MM.1S (cell line): ENCODE data around the gene PIGS.

Source experiments
- DNase-seq: peaks from one replicate; pipeline ENCODE4 v3.0.0-alpha.2; 2015
- H2AFZ ChIP-seq: fragments of 300-600 bp; sonication (generic); 2 replicates; pipeline ENCODE4 v1.6.0; 2016; ENCODE audit warnings: antibody characterized with exemption, low read length
- H3F3A ChIP-seq: fragments of 300-600 bp; sonication (generic); 2 replicates; pipeline ENCODE4 v1.6.1; 2016; ENCODE audit warnings: mild to moderate bottlenecking, antibody characterized with exemption, low read length, moderate library complexity, mixed read lengths; ENCODE audit not compliant: insufficient read depth
- H3K27ac ChIP-seq: fragments of 300-600 bp; sonication (generic); 2 replicates; pipeline ENCODE4 v1.5.1; 2016; ENCODE audit warnings: mild to moderate bottlenecking, low read length
- H3K27me3 ChIP-seq: fragments of 300-600 bp; sonication (generic); replicated peaks from 2 replicates; pipeline ENCODE4 v1.6.0; 2016; ENCODE audit warnings: low read length; ENCODE audit not compliant: insufficient read depth
- H3K36me3 ChIP-seq: fragments of 300-600 bp; sonication (generic); replicated peaks from 2 replicates; pipeline ENCODE4 v1.6.1; 2016; ENCODE audit warnings: mild to moderate bottlenecking, low read length, mixed read lengths; ENCODE audit not compliant: insufficient read depth
- H3K4me1 ChIP-seq: fragments of 300-600 bp; sonication (generic); 2 replicates; pipeline ENCODE4 v1.6.1; 2016; ENCODE audit warnings: low read length, mixed read lengths
- H3K4me2 ChIP-seq: fragments of 300-600 bp; sonication (generic); 2 replicates; pipeline ENCODE4 v1.6.0; 2016; ENCODE audit warnings: low read depth, low read length
- H3K4me3 ChIP-seq: fragments of 300-600 bp; sonication (generic); 2 replicates; pipeline ENCODE4 v1.5.1; 2016; ENCODE audit warnings: low read length, mixed read lengths
- H3K79me2 ChIP-seq: fragments of 300-600 bp; sonication (generic); 2 replicates; pipeline ENCODE4 v1.6.1; 2016; ENCODE audit warnings: mixed run types, low read length, mixed read lengths
- H3K9ac ChIP-seq: fragments of 300-600 bp; sonication (generic); 2 replicates; pipeline ENCODE4 v1.6.1; 2016; ENCODE audit warnings: low read length, mixed read lengths
- H3K9me2 ChIP-seq: fragments of 300-600 bp; sonication (generic); replicated peaks from 2 replicates; pipeline ENCODE4 v1.6.1; 2016; ENCODE audit warnings: mild to moderate bottlenecking, low read length, mixed read lengths; ENCODE audit not compliant: insufficient read depth
- H3K9me3 ChIP-seq: fragments of 300-600 bp; sonication (generic); replicated peaks from 2 replicates; pipeline ENCODE4 v1.6.1; 2016; ENCODE audit warnings: mild to moderate bottlenecking, low read length, mixed read lengths; ENCODE audit not compliant: insufficient read depth
- H4K20me1 ChIP-seq: fragments of 300-600 bp; sonication (generic); 2 replicates; pipeline ENCODE4 v1.6.1; 2016; ENCODE audit warnings: mild to moderate bottlenecking, low read length, moderate library complexity, mixed read lengths; ENCODE audit not compliant: insufficient read depth
- EZH2 ChIP-seq: fragments of 300-600 bp; sonication (generic); optimal IDR thresholded peaks from 2 replicates; pipeline ENCODE3; 2017; ENCODE audit warnings: low read depth, mild to moderate bottlenecking, antibody characterized with exemption, low read length, mixed read lengths
- EZH2phosphoT487 ChIP-seq: fragments of 300-600 bp; sonication (generic); IDR thresholded peaks from 2 replicates; pipeline ENCODE4 v1.6.1; 2018; ENCODE audit warnings: antibody characterized with exemption, low read length
- TF ChIP-seq, protein P1 (sequence below): fragments of 300-600 bp; sonication (generic); IDR thresholded peaks from 2 replicates; pipeline ENCODE4 v1.5.1; 2016; ENCODE audit warnings: antibody characterized with exemption, low read length, mixed read lengths

Gene PIGS

DNA sequence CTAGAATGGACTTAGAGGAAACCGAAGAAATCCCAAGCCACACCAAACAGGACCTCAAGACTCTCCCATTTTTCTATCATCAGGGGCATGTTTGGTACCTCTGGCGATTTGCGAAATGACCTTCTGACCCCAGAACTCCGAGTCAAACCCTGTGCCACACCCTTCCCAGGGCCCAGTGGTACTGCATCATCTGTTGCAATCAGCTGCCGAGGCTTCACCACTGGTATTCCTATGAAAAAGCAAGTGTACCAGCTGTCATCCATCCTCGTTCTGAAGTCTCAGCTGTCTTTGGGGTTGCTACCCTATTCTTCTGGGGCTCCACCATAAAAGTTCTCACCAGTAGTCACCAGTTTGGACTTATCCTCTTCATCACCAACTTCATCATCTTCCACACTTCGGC, 45.0 kb upstream of the PIGS start:
- no peak overlapping the region for H3K27ac ChIP-seq
- H3K9me3 ChIP-seq: no peaks in the 10 kb centered on the region
- H3K4me2 ChIP-seq: no peak overlapping the region
- no peak overlapping the region for H3K9ac ChIP-seq
- TF ChIP-seq, protein P1, sequence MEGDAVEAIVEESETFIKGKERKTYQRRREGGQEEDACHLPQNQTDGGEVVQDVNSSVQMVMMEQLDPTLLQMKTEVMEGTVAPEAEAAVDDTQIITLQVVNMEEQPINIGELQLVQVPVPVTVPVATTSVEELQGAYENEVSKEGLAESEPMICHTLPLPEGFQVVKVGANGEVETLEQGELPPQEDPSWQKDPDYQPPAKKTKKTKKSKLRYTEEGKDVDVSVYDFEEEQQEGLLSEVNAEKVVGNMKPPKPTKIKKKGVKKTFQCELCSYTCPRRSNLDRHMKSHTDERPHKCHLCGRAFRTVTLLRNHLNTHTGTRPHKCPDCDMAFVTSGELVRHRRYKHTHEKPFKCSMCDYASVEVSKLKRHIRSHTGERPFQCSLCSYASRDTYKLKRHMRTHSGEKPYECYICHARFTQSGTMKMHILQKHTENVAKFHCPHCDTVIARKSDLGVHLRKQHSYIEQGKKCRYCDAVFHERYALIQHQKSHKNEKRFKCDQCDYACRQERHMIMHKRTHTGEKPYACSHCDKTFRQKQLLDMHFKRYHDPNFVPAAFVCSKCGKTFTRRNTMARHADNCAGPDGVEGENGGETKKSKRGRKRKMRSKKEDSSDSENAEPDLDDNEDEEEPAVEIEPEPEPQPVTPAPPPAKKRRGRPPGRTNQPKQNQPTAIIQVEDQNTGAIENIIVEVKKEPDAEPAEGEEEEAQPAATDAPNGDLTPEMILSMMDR: no peak
- no peak for TF ChIP-seq EZH2
- no peak for TF ChIP-seq EZH2phosphoT487
- no peaks in the 10 kb centered on the region for H3K79me2 ChIP-seq
- DNase-seq: no peak
- no peak overlapping the region for H2AFZ ChIP-seq
- no peak overlapping the region for H3K4me3 ChIP-seq
- no peaks in the 10 kb centered on the region for H3K9me2 ChIP-seq
- no peaks in the 10 kb centered on the region; the same call in 1 of the 2 replicates for H3F3A ChIP-seq
- peaks cover 41% of the 10 kb centered on the region for H3K36me3 ChIP-seq
- H3K4me1 ChIP-seq: no peaks in the 10 kb centered on the region
- no peaks in the 10 kb centered on the region for H3K27me3 ChIP-seq
- H4K20me1 ChIP-seq: no peaks in the 10 kb centered on the region

DNA sequence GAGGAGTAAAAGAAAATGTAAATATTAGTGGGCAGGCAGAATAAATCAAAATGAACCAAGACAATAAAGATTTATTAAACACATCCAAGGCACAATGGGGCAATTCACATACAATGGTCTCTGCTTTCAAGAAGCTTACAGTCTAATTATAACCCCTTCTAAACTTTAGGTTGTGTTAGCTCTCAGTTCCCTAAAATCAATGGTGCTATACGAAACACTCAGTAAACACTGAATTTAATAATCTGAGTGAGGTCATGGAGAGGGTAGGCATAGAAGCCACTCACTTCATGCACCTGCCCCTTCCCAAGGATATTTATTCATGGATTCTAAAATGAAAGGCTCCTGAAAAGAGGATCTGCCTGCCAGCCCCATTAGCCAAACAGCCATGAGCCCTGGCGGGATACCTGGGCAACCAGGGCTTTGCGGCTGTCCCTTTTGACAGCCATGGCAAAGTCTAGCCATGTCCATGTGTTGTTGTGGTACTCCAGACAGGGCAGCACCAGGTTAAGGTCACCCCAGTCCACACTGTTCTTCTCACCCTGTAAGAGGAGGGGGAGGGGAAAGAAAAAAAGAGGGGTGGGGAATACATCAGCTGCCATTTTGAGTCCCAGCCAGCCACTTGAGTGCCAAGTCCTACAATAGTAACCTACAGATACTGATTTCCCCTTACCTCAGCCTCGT, 44.1 kb upstream of the PIGS start:
- Histone ChIP-seq H3K9ac (no peak overlapping the region), H3K9me2 (no peaks in the 10 kb centered on the region), H3K27ac (no peak overlapping the region), H3K79me2 (no peaks in the 10 kb centered on the region), H3K36me3 (peaks cover 38% of the 10 kb centered on the region), H3F3A (no peaks in the 10 kb centered on the region; the same call in 1 of the 2 replicates), H3K4me1 (no peaks in the 10 kb centered on the region), H2AFZ (no peak overlapping the region), H3K4me2 (no peak overlapping the region), H4K20me1 (no peaks in the 10 kb centered on the region), H3K27me3 (no peaks in the 10 kb centered on the region), H3K9me3 (no peaks in the 10 kb centered on the region), H3K4me3 (no peak overlapping the region)
- TF ChIP-seq, protein P1: no peak
- TF ChIP-seq EZH2 (no peak), EZH2phosphoT487 (no peak)
- no peak for DNase-seq

DNA sequence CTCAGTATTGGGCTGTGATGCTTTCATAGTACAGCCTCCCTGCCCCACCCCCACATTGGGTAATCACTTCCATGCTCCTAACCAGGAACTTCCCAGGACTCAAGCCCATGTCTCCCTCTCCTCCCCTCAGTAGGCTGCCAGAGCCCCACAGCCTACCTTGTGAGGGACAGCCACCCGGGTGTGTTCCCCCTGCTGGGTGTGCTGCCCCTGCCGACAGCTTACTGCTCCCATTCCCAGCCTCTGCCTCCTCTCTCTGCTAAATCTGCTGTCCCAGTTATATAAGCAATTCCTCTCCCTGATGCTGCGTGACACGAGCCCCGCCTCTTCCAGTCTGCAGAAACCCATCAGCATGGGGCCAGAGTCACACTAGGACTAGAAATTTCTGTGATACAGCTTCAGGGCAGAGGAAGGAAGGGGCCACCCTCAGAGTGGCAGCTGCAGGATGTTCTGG, 42.6 kb upstream of the PIGS start, which contains the start of gene RSKR:
Gene RSKR, minus strand, starts transcription at position 255 of the 451 bp plus-strand sequence. Its CDS starts 24 bp downstream, at position 231.
- H3K79me2 ChIP-seq: no peaks in the 10 kb centered on the region
- no peak within 1 kb of the TSS for H3K27ac ChIP-seq
- H3K9me3 ChIP-seq: no peaks in the 10 kb centered on the region
- H3K9ac ChIP-seq: no peak within 1 kb of the TSS
- H3K9me2 ChIP-seq: no peaks in the 10 kb centered on the region
- no peaks in the 10 kb centered on the region for H3K27me3 ChIP-seq
- no peaks in the 10 kb centered on the region; the same call in 1 of the 2 replicates for H3F3A ChIP-seq
- no peak within 1 kb of the TSS for H3K4me3 ChIP-seq
- H3K36me3 ChIP-seq: peaks cover 29% of the 10 kb centered on the region
- no peaks in the 10 kb centered on the region for H4K20me1 ChIP-seq
- no peak for DNase-seq
- H2AFZ ChIP-seq: no peak within 1 kb of the TSS
- H3K4me2 ChIP-seq: no peak within 1 kb of the TSS
- TF ChIP-seq EZH2 (no peak), EZH2phosphoT487 (no peak)
- TF ChIP-seq, protein P1: no peak
- no peaks in the 10 kb centered on the region for H3K4me1 ChIP-seq
